Thyroid gland (tissue), 4 donors: Measurements from ENCODE around the gene NISCH. TPM values are rescaled to one million over a fixed set of nuclear protein-coding genes. Genes with fewer than 3 reads are reported as not detected.

Experiments
- DNase-seq, 2 donors: peaks; one replicate each; pipeline ENCODE4 v3.0.0-alpha.2; 2019
- H3K27ac ChIP-seq, 3 donors: fragments of 200-600 bp; sonication (generic); 1 replicate in 2 of 3; 2 replicates in 1 of 3; pipeline ENCODE4 v1.5.1; 2016 to 2019; ENCODE audit warnings: mild to moderate bottlenecking in 1 of 3, moderate library complexity in 1 of 3
- H3K27me3 ChIP-seq: fragments of 200-600 bp; sonication (generic); one replicate; pipeline ENCODE4 v1.5.1; 2019
- H3K36me3 ChIP-seq, 2 donors: fragments of 200-600 bp; sonication (generic); one replicate each; pipeline ENCODE4 v1.5.1; 2016 to 2019
- H3K4me1 ChIP-seq, 2 donors: fragments of 200-600 bp; sonication (generic); one replicate each; pipeline ENCODE4 v1.5.1; 2017 to 2019
- H3K4me3 ChIP-seq, 3 donors: fragments of 200-600 bp; sonication (generic); replicated peaks in 1 of 3; 1 replicate in 2 of 3; 2 replicates in 1 of 3; pipeline ENCODE4 v1.5.1; 2016; ENCODE audit warnings: mild to moderate bottlenecking in 1 of 3
- H3K9me3 ChIP-seq: fragments of 200-600 bp; sonication (generic); one replicate; pipeline ENCODE4 v1.5.1; 2017
- POLR2A ChIP-seq, 2 donors: fragments of 450-650 bp; IDR thresholded peaks; one replicate each; pipeline ENCODE4 v1.6.1; 2017; ENCODE audit warnings: antibody characterized with exemption in 2 of 2, mild to moderate bottlenecking in 2 of 2, moderate library complexity in 1 of 2
- WGBS, 2 donors: methylation state at CpG; one replicate each; pipeline ENCODE4 v1.1.5; 2017; 5-methylcytosine and 5-hydroxymethylcytosine counted together
- intact Hi-C: fragments of 100-400 bp; cut with DNase I; formaldehyde crosslinking; loops from one replicate; pipeline ENCODE4 v1.15.1; 2023
- total RNA-seq, 4 donors: library from RNA; depleted of rRNA; stranded (reverse); fragments of >200 nt; gene quantifications; one replicate each; pipeline ENCODE4 v1.2.3, GENCODE V29; 2016
- TF ChIP-seq, protein P1 (sequence below), 6 experiments: fragments of 200-600 bp in 3 of 6; fragments of 450-650 bp in 3 of 6; sonication (generic) in 3 of 6; IDR thresholded peaks; one replicate each; pipeline ENCODE4 v1.5.1; 2016 to 2019; ENCODE audit warnings: antibody characterized with exemption in 6 of 6, mild to moderate bottlenecking in 2 of 6, inconsistent platforms in 1 of 6, moderate library complexity in 1 of 6

Gene NISCH
- total RNA-seq, 4 donors from 2014 or later: 71.8 to 88.2 (median 86.2) TPM

DNA sequence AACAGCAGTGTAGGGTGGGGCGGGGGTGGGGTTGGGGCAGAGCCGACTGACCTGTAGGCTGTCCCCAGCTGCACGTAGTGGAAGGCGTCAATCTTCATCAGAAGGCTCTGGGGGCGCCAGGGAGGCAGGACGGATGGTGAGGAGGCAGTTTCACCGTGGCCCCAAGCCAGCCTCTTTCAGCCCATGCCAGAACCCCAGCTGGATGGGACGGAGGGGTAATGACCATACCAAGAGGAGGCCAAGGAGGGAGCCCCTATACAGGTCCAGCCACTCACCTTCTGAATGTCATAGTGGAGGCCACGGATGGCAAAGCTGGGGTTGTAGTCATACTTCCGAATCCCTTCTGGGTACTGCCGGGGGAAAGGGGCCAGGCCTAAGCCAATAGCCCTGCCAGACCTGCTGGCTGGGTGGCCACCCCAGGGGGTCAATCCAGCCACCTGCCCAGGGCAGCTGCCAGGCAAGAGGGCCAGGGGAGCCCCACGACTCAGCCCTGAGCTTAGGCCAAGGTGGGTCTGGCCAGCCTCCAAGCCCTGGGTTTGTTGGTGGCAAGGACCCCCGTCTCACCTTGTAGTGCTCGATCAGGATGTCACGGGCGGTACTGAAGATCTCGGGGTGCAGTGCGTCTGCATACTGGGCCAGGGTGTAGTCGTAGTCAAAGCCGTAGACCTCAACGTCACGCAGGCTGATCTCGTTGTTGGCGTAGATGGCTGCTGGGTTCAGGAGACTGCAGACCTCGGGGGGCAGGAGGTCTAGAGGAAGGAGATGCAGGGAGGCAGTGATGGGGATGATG is 73.4 kb downstream of the NISCH start:
- no peaks in the 10 kb centered on the region for H3K27me3 ChIP-seq
- intact Hi-C loops: no loop called here
- H3K9me3 ChIP-seq: no peaks in the 10 kb centered on the region
- no peak overlapping the region for H3K4me3 ChIP-seq
- peaks cover 4 to 7% of the 10 kb centered on the region in 2 donors for H3K36me3 ChIP-seq
- H3K4me1 ChIP-seq: peaks cover 31 to 58% of the 10 kb centered on the region in 2 donors
- no peak for DNase-seq
- WGBS, 2 donors: 95 to 98% methylated on average over 15 to 24 of the region's 25 CpGs
- no peak overlapping the region for H3K27ac ChIP-seq
- no peak for TF ChIP-seq POLR2A (IDR thresholded peaks at IDR 0.05)
- TF ChIP-seq, protein P1, sequence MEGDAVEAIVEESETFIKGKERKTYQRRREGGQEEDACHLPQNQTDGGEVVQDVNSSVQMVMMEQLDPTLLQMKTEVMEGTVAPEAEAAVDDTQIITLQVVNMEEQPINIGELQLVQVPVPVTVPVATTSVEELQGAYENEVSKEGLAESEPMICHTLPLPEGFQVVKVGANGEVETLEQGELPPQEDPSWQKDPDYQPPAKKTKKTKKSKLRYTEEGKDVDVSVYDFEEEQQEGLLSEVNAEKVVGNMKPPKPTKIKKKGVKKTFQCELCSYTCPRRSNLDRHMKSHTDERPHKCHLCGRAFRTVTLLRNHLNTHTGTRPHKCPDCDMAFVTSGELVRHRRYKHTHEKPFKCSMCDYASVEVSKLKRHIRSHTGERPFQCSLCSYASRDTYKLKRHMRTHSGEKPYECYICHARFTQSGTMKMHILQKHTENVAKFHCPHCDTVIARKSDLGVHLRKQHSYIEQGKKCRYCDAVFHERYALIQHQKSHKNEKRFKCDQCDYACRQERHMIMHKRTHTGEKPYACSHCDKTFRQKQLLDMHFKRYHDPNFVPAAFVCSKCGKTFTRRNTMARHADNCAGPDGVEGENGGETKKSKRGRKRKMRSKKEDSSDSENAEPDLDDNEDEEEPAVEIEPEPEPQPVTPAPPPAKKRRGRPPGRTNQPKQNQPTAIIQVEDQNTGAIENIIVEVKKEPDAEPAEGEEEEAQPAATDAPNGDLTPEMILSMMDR (IDR thresholded peaks at IDR 0.05): no peak

DNA sequence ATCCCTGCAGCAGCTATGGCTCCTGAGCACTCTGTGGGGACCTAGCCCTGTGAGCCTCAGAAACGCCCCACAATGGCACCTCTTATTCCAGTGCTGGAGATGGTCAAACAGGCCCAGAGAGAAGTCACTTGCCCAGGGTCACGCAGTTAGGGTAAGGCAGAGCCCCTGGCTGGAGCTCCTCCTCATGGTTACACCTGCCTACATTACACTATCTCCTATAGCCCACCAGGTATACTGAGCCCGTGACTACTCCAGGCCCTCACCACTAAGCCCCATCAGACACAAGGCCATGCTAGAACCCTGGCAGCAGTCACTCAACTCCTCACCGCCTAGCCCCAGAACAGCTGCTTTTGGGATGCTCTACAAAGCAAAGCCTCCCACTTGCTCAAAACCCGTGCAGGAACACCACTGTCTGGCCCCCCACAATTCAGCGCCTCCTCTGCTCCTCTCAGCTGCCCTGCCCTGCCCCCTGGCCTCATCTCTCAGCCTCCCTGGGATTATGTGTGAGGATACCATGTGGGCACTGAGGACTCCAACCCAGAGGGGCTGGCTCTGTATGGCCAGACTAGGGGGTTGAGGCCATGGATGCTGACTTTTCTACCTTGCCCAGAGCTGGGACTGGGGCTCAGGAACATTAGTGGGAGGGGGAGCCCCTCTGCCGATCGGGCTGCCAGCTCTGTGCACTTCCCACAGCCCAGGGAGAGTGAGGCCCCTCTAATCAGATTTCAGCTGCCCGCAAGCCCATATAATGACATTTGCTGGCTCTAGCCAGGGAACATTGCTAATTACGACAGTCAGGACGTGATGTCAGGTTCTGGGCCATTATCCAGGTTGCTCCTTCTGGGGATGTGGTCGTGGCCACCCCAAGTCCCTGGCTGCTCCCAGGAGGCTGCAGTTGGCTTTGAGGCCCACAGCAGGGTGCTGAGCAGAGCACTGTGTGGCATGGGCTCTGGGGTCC is 74.3 kb downstream of the NISCH start:
- peaks cover 0 to 7% of the 10 kb centered on the region in 2 donors for H3K36me3 ChIP-seq
- TF ChIP-seq, protein P1 (IDR thresholded peaks at IDR 0.05): no peak
- no peak for TF ChIP-seq POLR2A (IDR thresholded peaks at IDR 0.05)
- H3K9me3 ChIP-seq: no peaks in the 10 kb centered on the region
- intact Hi-C loops: loop anchor here (5.0 kb wide), 1 partner anchor 72 kb away; the partner anchor contains the start of gene NISCH
- peak in 1 of 2 donors; percentile 2 for DNase-seq
- H3K4me1 ChIP-seq: peaks cover 36 to 58% of the 10 kb centered on the region in 2 donors
- H3K27me3 ChIP-seq: no peaks in the 10 kb centered on the region
- no peak overlapping the region for H3K27ac ChIP-seq
- 85 to 86% methylated on average over 9 of the region's 12 CpGs for WGBS, 2 donors
- no peak overlapping the region for H3K4me3 ChIP-seq

DNA sequence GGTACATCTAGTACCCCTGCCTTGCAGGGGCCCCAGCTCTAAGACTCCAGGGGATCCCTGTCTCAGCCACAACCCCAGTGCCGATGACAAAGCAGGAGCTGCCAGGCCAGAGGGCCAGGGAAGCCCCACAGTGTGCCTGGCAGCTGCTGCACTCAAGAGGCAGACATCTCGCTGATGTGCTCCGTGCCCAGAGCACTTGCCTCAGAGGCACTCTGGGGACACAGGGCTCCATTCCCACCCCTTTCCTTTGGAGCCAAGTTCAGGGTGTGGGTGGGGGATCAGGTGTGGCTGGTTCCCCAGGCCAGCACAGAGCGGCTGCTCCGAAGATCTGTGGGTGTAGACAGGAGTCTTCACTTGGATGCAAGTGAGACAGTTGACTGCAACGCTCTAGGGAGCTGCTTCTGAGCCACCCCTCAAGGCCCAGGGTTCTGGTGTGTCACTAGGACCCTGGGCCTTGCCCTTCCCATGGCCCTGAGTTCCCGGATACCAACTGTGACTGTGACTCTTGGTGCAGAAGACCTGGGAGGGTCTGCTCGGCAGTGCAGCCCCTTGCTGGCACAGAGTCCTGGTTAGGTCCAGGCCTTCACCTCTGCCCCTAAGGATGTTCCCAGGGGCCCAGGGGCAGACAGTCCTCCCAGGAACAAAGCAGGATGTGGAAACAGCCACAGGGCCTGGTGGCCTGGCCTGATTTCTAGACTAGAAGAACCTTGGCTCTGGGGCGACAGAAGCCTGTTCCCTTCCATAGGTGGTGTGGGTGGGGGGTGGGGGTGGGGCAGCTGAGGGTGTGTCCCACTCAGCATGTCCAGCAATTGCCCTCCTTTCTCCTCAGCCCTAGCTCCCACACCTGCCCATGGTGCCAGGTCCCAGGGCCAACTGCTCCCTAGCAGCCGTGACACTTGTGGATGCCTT is 75.8 kb downstream of the NISCH start:
- H3K4me1 ChIP-seq: peaks cover 21 to 56% of the 10 kb centered on the region in 2 donors
- DNase-seq: no peak
- peaks cover 0 to 7% of the 10 kb centered on the region in 2 donors for H3K36me3 ChIP-seq
- TF ChIP-seq, protein P1 (IDR thresholded peaks at IDR 0.05): no peak
- WGBS, 2 donors: 78 to 85% methylated on average over 8 to 9 of the region's 10 CpGs
- H3K4me3 ChIP-seq: no peak overlapping the region
- intact Hi-C loops: loop anchor here (5.0 kb wide), 1 partner anchor 74 kb away; the partner anchor contains the start of gene NISCH
- peak overlapping the region in 1 of 3 donors; percentile 23 for H3K27ac ChIP-seq
- H3K9me3 ChIP-seq: no peaks in the 10 kb centered on the region
- no peaks in the 10 kb centered on the region for H3K27me3 ChIP-seq

DNA sequence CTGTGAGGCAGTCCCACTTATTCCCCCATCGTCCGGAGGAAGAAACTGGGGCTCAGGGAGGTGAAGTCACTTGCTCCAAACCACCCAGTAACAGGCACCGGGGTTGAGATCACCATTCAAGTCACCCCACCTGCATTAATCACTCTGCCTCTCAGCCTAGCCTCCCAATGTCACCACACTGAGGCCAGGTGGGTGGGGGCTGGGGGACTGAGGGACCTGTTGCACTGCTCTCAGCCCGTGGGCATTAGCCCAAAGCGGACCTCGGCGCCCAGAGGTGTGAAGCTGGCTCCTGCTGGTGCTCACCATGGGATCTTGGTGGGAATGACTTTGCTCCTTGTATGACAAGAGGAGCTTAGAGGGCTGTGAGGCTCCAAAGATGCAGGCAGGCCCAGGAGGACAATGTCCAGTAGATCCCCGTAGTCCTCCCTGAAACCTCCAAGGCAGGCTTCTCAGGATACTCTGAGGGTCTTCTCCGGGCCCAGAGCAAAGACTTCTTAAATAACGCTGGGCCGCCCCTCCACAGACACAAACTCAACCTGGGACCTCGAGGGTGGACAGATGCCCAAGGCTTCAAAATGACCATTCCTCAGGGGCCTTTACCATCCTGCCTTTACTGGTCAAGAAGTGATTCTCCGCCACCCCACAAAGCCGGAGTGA is 76.6 kb downstream of the NISCH start:
- H3K4me3 ChIP-seq: no peak overlapping the region
- intact Hi-C loops: loop anchor here (5.0 kb wide), 1 partner anchor 75 kb away; the partner anchor contains the start of gene NISCH
- TF ChIP-seq, protein P1 (IDR thresholded peaks at IDR 0.05): no peak
- TF ChIP-seq POLR2A (IDR thresholded peaks at IDR 0.05): no peak
- H3K4me1 ChIP-seq: peaks cover 16 to 48% of the 10 kb centered on the region in 2 donors
- peak overlapping the region in 1 of 3 donors; percentile 23 for H3K27ac ChIP-seq
- H3K36me3 ChIP-seq: peaks cover 0 to 7% of the 10 kb centered on the region in 2 donors
- H3K9me3 ChIP-seq: no peaks in the 10 kb centered on the region
- WGBS, 2 donors: 88 to 89% methylated on average over 9 to 10 of the region's 14 CpGs
- DNase-seq: no peak
- H3K27me3 ChIP-seq: no peaks in the 10 kb centered on the region
